Measurements from ENCODE around the gene TOMM5.

TOMM5 gene

GRCh38 chr9:37639109-37639762 lies 46.8 kb upstream of the TOMM5 start:
- Histone ChIP-seq H3K79me2 (no peaks in the 10 kb centered on the region), H3K4me3 (ENCODE audit: low read depth, low read length) (no peak overlapping the region), H3K4me1 (peaks cover 12% of the 10 kb centered on the region), H3K4me2 (ENCODE audit: low read length) (no peak overlapping the region), H3K27me3 (ENCODE audit: control insufficient read depth, insufficient read depth, low read length) (no peaks in the 10 kb centered on the region), H3K27ac (no peak overlapping the region), H3K36me3 (ENCODE audit: control insufficient read depth, insufficient read depth, low read length) (no peaks in the 10 kb centered on the region), H3K9me3 (ENCODE audit: control insufficient read depth, low read length) (no peaks in the 10 kb centered on the region), H2AFZ (peak overlapping the region; percentile 18), H3K9ac (no peak overlapping the region)
- no peak for TF ChIP-seq CTCF (IDR thresholded peaks at IDR 0.05)

- Histone ChIP-seq H3K36me3 (ENCODE audit: control insufficient read depth, insufficient read depth, low read length) (no peaks in the 10 kb centered on the region), H3K4me1 (peaks cover 12% of the 10 kb centered on the region), H3K27me3 (ENCODE audit: control insufficient read depth, insufficient read depth, low read length) (no peaks in the 10 kb centered on the region), H3K27ac (no peak overlapping the region), H3K9me3 (ENCODE audit: control insufficient read depth, low read length) (no peaks in the 10 kb centered on the region), H2AFZ (no peak overlapping the region), H3K79me2 (no peaks in the 10 kb centered on the region), H3K9ac (no peak overlapping the region), H3K4me2 (ENCODE audit: low read length) (no peak overlapping the region), H3K4me3 (ENCODE audit: low read depth, low read length) (no peak overlapping the region)
- no peak for TF ChIP-seq CTCF (IDR thresholded peaks at IDR 0.05)
Observed at GRCh38 chr9:37636511-37637448, 44.4 kb upstream of the TOMM5 start.

GRCh38 chr9:37635808-37636207 lies 43.4 kb upstream of the TOMM5 start:
- H3K4me1 ChIP-seq = peaks cover 12% of the 10 kb centered on the region
- no peak overlapping the region for H3K9ac ChIP-seq
- H3K36me3 ChIP-seq (ENCODE audit: control insufficient read depth, insufficient read depth, low read length) = no peaks in the 10 kb centered on the region
- H3K27me3 ChIP-seq (ENCODE audit: control insufficient read depth, insufficient read depth, low read length) = no peaks in the 10 kb centered on the region
- no peak overlapping the region for H3K27ac ChIP-seq
- no peaks in the 10 kb centered on the region for H3K9me3 ChIP-seq (ENCODE audit: control insufficient read depth, low read length)
- no peak for TF ChIP-seq CTCF (IDR thresholded peaks at IDR 0.05)
- H2AFZ ChIP-seq = no peak overlapping the region
- no peak overlapping the region for H3K4me3 ChIP-seq (ENCODE audit: low read depth, low read length)
- no peaks in the 10 kb centered on the region for H3K79me2 ChIP-seq
- no peak overlapping the region for H3K4me2 ChIP-seq (ENCODE audit: low read length)

GRCh38 chr9:37632479-37632878 lies 40.1 kb upstream of the TOMM5 start:
- H3K9me3 ChIP-seq (ENCODE audit: control insufficient read depth, low read length) = no peaks in the 10 kb centered on the region
- no peak for TF ChIP-seq CTCF (IDR thresholded peaks at IDR 0.05)
- no peak overlapping the region for H3K9ac ChIP-seq

More at GRCh38 chr9:37632479-37632878, 40.1 kb upstream of the TOMM5 start:
- Histone ChIP-seq H2AFZ (no peak overlapping the region), H3K36me3 (ENCODE audit: control insufficient read depth, insufficient read depth, low read length) (no peaks in the 10 kb centered on the region), H3K79me2 (no peaks in the 10 kb centered on the region), H3K27ac (no peak overlapping the region), H3K4me1 (no peaks in the 10 kb centered on the region), H3K4me3 (ENCODE audit: low read depth, low read length) (no peak overlapping the region), H3K27me3 (ENCODE audit: control insufficient read depth, insufficient read depth, low read length) (no peaks in the 10 kb centered on the region), H3K4me2 (ENCODE audit: low read length) (no peak overlapping the region)

Measured in parathyroid adenoma (tissue), 2 donors.